ENCODE results near the gene ATIC. TPM values are rescaled to one million over a fixed set of nuclear protein-coding genes. Genes with fewer than 3 reads are reported as not detected.

Gene ATIC
- total RNA-seq, 1 experiment from 2014 or later: 285 TPM

DNA sequence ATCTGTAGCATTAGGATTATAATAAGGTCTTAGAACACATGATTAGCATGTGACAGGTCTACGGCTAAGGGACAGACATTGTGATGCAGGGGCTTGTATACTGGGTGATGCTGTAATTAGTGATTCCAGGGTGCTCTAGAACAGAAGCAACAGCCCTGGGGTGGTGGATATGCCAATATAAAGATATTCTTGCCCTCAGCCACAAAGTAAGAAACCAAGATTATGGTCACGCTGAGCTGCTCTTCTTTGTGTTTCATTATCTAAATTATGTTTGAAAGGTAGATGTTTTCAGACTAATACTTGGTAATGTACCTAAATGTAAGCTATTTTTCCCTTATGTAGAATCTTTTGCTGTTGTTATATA lies 78.7 kb downstream of the ATIC start (continued):
- TF ChIP-seq, protein P1, sequence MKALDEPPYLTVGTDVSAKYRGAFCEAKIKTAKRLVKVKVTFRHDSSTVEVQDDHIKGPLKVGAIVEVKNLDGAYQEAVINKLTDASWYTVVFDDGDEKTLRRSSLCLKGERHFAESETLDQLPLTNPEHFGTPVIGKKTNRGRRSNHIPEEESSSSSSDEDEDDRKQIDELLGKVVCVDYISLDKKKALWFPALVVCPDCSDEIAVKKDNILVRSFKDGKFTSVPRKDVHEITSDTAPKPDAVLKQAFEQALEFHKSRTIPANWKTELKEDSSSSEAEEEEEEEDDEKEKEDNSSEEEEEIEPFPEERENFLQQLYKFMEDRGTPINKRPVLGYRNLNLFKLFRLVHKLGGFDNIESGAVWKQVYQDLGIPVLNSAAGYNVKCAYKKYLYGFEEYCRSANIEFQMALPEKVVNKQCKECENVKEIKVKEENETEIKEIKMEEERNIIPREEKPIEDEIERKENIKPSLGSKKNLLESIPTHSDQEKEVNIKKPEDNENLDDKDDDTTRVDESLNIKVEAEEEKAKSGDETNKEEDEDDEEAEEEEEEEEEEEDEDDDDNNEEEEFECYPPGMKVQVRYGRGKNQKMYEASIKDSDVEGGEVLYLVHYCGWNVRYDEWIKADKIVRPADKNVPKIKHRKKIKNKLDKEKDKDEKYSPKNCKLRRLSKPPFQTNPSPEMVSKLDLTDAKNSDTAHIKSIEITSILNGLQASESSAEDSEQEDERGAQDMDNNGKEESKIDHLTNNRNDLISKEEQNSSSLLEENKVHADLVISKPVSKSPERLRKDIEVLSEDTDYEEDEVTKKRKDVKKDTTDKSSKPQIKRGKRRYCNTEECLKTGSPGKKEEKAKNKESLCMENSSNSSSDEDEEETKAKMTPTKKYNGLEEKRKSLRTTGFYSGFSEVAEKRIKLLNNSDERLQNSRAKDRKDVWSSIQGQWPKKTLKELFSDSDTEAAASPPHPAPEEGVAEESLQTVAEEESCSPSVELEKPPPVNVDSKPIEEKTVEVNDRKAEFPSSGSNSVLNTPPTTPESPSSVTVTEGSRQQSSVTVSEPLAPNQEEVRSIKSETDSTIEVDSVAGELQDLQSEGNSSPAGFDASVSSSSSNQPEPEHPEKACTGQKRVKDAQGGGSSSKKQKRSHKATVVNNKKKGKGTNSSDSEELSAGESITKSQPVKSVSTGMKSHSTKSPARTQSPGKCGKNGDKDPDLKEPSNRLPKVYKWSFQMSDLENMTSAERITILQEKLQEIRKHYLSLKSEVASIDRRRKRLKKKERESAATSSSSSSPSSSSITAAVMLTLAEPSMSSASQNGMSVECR (CRISPR knock-in tag; IDR thresholded peaks at IDR 0.05; ENCODE audit: borderline replicate concordance): no peak

- no peak for ATAC-seq
Measured at GRCh38 chr2:215391531-215391930, 79.7 kb downstream of the ATIC start.

More at GRCh38 chr2:215391531-215391930, 79.7 kb downstream of the ATIC start:
- ChIA-PET CTCF (no interaction called here), POLR2A (no interaction called here)
- no peak for DNase-seq (ENCODE audit: low spot score)
- H3K27ac Mint-ChIP-seq: no peak overlapping the region
- no peaks in the 10 kb centered on the region for H3K27me3 Mint-ChIP-seq (ENCODE audit: low read depth)
- H3K9me3 Mint-ChIP-seq: no peaks in the 10 kb centered on the region; the same call in none of the 2 replicates
- peaks cover 24% of the 10 kb centered on the region for H3K4me1 Mint-ChIP-seq
- TF ChIP-seq ZNF396 (CRISPR knock-in tag; IDR thresholded peaks at IDR 0.05; ENCODE audit: borderline replicate concordance) (no peak), ERG (CRISPR knock-in tag; IDR thresholded peaks at IDR 0.05) (no peak), MXD4 (CRISPR knock-in tag; IDR thresholded peaks at IDR 0.05; ENCODE audit: borderline replicate concordance) (no peak), ZNF232 (CRISPR knock-in tag; IDR thresholded peaks at IDR 0.05) (no peak), MAX (CRISPR knock-in tag; IDR thresholded peaks at IDR 0.05) (no peak)
- TF ChIP-seq, protein P2, sequence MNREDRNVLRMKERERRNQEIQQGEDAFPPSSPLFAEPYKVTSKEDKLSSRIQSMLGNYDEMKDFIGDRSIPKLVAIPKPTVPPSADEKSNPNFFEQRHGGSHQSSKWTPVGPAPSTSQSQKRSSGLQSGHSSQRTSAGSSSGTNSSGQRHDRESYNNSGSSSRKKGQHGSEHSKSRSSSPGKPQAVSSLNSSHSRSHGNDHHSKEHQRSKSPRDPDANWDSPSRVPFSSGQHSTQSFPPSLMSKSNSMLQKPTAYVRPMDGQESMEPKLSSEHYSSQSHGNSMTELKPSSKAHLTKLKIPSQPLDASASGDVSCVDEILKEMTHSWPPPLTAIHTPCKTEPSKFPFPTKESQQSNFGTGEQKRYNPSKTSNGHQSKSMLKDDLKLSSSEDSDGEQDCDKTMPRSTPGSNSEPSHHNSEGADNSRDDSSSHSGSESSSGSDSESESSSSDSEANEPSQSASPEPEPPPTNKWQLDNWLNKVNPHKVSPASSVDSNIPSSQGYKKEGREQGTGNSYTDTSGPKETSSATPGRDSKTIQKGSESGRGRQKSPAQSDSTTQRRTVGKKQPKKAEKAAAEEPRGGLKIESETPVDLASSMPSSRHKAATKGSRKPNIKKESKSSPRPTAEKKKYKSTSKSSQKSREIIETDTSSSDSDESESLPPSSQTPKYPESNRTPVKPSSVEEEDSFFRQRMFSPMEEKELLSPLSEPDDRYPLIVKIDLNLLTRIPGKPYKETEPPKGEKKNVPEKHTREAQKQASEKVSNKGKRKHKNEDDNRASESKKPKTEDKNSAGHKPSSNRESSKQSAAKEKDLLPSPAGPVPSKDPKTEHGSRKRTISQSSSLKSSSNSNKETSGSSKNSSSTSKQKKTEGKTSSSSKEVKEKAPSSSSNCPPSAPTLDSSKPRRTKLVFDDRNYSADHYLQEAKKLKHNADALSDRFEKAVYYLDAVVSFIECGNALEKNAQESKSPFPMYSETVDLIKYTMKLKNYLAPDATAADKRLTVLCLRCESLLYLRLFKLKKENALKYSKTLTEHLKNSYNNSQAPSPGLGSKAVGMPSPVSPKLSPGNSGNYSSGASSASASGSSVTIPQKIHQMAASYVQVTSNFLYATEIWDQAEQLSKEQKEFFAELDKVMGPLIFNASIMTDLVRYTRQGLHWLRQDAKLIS (CRISPR knock-in tag; IDR thresholded peaks at IDR 0.05; ENCODE audit: borderline replicate concordance): no peak
- TF ChIP-seq, protein P3, sequence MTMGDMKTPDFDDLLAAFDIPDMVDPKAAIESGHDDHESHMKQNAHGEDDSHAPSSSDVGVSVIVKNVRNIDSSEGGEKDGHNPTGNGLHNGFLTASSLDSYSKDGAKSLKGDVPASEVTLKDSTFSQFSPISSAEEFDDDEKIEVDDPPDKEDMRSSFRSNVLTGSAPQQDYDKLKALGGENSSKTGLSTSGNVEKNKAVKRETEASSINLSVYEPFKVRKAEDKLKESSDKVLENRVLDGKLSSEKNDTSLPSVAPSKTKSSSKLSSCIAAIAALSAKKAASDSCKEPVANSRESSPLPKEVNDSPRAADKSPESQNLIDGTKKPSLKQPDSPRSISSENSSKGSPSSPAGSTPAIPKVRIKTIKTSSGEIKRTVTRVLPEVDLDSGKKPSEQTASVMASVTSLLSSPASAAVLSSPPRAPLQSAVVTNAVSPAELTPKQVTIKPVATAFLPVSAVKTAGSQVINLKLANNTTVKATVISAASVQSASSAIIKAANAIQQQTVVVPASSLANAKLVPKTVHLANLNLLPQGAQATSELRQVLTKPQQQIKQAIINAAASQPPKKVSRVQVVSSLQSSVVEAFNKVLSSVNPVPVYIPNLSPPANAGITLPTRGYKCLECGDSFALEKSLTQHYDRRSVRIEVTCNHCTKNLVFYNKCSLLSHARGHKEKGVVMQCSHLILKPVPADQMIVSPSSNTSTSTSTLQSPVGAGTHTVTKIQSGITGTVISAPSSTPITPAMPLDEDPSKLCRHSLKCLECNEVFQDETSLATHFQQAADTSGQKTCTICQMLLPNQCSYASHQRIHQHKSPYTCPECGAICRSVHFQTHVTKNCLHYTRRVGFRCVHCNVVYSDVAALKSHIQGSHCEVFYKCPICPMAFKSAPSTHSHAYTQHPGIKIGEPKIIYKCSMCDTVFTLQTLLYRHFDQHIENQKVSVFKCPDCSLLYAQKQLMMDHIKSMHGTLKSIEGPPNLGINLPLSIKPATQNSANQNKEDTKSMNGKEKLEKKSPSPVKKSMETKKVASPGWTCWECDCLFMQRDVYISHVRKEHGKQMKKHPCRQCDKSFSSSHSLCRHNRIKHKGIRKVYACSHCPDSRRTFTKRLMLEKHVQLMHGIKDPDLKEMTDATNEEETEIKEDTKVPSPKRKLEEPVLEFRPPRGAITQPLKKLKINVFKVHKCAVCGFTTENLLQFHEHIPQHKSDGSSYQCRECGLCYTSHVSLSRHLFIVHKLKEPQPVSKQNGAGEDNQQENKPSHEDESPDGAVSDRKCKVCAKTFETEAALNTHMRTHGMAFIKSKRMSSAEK (CRISPR knock-in tag; IDR thresholded peaks at IDR 0.05; ENCODE audit: borderline replicate concordance): no peak
- no peak overlapping the region for H3K4me3 Mint-ChIP-seq
- peaks cover 60% of the 10 kb centered on the region for H3K36me3 Mint-ChIP-seq
